ENCODE measurements around the gene DEPDC7.

DEPDC7 gene

DNA sequence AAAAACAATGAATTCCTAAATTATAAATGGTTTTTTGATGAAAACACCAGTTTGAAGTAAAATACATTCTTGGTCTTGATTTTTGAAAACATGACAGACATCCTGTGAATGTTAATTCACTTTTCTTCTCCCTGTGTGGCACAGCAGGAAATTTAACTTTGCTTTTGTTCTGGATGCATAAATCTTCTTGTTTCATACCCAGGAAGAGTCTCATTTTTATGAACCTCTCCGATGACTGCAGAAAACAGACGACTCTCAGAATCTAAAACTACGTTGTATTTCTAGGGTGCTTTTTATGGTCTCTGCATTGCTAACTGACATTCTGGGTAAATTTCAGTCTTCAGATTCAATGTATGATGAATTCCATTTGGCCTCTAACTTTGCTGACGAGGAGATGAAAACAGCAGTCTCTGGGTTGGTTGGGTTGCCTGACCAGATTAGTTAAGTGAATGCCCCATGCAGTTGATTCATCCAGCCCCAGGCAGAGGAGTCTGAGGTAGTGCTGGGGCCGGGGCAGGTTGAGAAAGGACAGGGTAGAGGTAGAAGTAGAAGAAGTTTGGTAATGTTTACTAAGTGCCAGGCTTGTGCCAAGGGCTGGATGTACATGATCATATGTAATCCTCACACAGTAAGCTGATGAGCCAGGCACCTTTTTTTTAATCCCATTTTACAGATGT is 43.8 kb downstream of the DEPDC7 start:
- DNase-seq (ENCODE audit: low read depth in 2 of 2) = no peak
- no peak overlapping the region for H3K4me3 ChIP-seq (replicated peaks in 1 of 2; ENCODE audit: low read depth in 2 of 2, low read length in 2 of 2)
- TF ChIP-seq, protein P1, sequence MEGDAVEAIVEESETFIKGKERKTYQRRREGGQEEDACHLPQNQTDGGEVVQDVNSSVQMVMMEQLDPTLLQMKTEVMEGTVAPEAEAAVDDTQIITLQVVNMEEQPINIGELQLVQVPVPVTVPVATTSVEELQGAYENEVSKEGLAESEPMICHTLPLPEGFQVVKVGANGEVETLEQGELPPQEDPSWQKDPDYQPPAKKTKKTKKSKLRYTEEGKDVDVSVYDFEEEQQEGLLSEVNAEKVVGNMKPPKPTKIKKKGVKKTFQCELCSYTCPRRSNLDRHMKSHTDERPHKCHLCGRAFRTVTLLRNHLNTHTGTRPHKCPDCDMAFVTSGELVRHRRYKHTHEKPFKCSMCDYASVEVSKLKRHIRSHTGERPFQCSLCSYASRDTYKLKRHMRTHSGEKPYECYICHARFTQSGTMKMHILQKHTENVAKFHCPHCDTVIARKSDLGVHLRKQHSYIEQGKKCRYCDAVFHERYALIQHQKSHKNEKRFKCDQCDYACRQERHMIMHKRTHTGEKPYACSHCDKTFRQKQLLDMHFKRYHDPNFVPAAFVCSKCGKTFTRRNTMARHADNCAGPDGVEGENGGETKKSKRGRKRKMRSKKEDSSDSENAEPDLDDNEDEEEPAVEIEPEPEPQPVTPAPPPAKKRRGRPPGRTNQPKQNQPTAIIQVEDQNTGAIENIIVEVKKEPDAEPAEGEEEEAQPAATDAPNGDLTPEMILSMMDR (IDR thresholded peaks at IDR 0.05; ENCODE audit: low read depth, low read length) = no peak

DNA sequence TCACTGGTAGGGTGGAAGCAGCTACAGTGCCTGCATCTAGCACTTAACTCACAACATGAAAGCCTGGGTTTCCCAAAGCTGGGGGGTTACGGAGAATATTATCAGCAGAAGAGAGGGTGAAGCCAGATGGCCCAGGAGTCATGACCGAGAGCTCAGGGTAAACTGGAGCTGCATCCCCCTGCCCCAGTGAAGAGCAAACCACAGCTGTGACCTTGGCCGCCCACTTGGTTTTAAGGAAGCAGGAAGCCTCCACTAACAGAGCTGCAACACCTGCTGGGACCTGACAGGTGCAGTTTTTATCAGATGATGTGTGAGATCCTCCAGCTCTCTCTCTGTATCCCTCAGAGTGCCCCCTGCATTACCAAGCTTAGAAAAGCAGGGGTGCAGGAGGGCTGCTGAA is 44.6 kb downstream of the DEPDC7 start:
- no peak overlapping the region for H3K4me3 ChIP-seq (replicated peaks in 1 of 2; ENCODE audit: low read depth in 2 of 2, low read length in 2 of 2)
- TF ChIP-seq, protein P1 (IDR thresholded peaks at IDR 0.05; ENCODE audit: low read depth, low read length) = no peak
- DNase-seq (ENCODE audit: low read depth in 2 of 2) = no peak

DNA sequence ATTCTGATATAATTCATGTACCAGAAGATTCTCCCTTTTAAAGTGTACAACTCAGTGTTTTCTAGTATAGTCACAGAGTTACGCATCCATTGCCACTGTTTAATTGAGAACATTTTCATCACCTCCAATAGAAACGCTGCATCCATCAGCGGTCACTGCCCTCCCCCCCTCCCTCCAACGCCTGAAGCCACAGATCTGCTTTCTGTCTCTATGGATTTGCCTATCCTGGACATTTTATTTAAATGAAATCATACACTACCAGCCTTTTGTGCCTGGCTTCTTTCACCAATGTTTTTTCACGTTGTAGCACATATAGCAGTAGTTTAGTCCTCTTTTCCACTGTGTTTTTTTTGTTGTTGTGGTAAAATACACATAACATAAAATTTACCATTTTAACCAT is 46.5 kb downstream of the DEPDC7 start:
- H3K4me3 ChIP-seq (replicated peaks in 1 of 2; ENCODE audit: low read depth in 2 of 2, low read length in 2 of 2) = no peak overlapping the region
- DNase-seq (ENCODE audit: low read depth in 2 of 2) = peak in 1 of 2 donors; percentile 30
- TF ChIP-seq, protein P1 (IDR thresholded peaks at IDR 0.05; ENCODE audit: low read depth, low read length) = no peak

DNA sequence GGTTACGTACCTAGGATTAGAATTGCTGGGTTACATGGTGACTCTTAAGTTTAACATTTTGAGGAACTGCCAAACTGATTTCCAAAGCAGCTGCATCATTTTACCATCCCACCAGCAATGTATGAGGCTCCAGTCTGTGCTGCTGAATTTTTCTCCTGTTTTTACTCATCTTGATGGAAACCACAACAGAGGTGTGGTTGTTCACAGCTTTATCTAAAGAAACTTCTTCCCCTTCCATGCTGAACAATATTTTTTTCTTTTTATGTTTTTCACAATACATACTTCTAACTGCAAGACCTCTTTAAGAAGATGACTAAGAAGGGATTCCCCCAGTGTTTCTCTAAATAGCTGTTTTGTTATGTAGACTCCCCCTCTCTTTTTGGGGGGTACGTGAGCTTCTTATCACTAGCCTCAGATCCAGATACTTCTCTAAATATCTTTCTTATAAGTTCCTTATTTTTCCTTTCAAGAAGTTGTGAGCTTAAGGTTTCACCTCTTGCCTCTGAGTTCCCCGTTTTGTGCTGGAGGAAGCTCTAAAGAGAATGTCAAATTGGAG is 47.7 kb downstream of the DEPDC7 start:
- TF ChIP-seq, protein P1 (IDR thresholded peaks at IDR 0.05; ENCODE audit: low read depth, low read length) = no peak
- no peak overlapping the region for H3K4me3 ChIP-seq (replicated peaks in 1 of 2; ENCODE audit: low read depth in 2 of 2, low read length in 2 of 2)
- peak; percentile 60 to 92 for DNase-seq (ENCODE audit: low read depth in 2 of 2)

DNA sequence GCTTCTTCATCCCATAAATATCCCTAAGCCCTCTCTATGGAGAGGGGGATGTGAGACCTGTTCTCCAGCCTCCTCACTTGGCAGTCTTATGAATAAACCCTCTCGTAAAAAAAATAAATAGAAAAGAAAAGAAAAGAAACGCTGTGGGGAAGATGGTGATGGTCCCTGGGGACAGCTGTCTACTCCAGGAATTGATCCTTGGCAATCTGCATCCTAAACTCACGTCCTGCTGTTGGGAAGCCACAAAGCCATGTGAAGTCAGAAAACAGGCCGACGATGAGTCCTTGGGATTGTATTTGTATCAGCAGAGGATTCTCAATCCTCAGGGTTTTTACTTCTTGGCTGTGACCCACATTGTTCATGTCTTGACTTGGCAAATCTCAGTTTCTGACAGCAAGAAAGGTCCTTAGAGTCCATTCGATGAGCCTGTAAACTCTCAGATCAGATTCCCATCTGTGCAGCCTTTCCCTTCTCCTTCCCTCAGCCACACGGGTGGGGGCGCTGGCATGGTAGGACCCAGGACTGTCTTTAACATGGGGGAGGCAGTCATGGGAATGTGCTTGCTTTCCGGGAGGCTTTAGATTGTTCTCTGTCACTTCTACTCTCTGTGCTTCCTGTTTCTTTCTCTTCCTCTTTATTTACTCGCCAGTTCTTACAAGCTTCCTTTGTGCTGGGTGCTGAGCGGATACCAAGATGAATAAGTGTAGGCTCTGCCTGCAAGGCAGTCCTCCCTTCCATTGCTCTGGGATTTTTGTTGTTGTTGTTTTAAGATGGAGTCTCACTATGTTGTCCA is 48.6 kb downstream of the DEPDC7 start:
- H3K4me3 ChIP-seq (replicated peaks in 1 of 2; ENCODE audit: low read depth in 2 of 2, low read length in 2 of 2) = no peak overlapping the region
- TF ChIP-seq, protein P1 (IDR thresholded peaks at IDR 0.05; ENCODE audit: low read depth, low read length) = no peak
- peak; percentile 8 to 36 for DNase-seq (ENCODE audit: low read depth in 2 of 2)

DNA sequence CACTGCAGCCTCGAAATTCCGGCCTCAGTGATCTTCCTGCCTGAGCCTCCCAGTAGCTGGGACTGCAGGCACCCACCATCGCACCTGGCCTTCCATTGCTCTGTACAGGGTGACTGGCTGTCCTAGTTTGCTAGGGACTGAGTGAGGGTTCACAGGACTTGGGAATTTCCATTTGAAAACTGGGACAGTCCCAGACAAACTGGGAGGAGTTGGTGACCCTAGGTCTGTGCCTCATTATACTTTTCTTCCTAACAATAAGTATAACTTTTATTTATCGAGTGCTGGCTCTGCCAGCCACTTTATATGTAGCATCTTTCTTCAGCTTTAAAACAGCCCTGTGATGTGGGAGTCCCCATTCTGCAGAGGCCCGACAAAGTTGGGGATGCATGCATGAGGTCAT is 49.2 kb downstream of the DEPDC7 start:
- no peak for DNase-seq (ENCODE audit: low read depth in 2 of 2)
- no peak overlapping the region for H3K4me3 ChIP-seq (replicated peaks in 1 of 2; ENCODE audit: low read depth in 2 of 2, low read length in 2 of 2)
- TF ChIP-seq, protein P1 (IDR thresholded peaks at IDR 0.05; ENCODE audit: low read depth, low read length) = no peak

Data from cardiac fibroblast (primary cell).